ENCODE data around the gene PCDHA4. TPM values are rescaled to one million over a fixed set of nuclear protein-coding genes. Genes with fewer than 3 reads are reported as not detected.
"Not testable (repeated sequence)": the region's sequence is repeated elsewhere in the genome, so short reads cannot be mapped to it uniquely, and the experiment has no call there.

Gene PCDHA4
- total RNA-seq, 1 experiment from 2014 or later, result 3.1 TPM

DNA sequence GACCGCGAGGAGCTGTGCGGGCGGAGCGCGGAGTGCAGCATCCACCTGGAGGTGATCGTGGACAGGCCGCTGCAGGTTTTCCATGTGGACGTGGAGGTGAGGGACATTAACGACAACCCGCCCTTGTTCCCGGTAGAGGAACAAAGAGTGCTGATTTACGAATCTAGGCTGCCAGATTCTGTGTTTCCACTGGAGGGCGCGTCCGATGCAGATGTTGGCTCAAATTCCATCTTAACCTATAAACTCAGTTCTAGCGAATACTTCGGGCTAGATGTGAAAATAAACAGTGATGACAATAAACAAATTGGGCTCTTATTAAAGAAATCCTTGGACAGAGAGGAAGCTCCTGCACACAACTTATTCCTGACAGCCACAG lies 21.5 kb downstream of the PCDHA4 start:
- POLR2A ChIA-PET, result interaction anchor here (0.6 kb wide), 1 partner anchor 133 kb away, joined by 3 read pairs; no protein-coding TSS in a partner anchor
- CTCF ChIA-PET, result no interaction called here
- Histone ChIP-seq H3K27ac (ENCODE audit: low read length) (no peak overlapping the region), H3K4me3 (ENCODE audit: low read depth in 2 of 2, low read length in 2 of 2) (no peak overlapping the region), H3K9me3 (ENCODE audit: control insufficient read depth, insufficient read depth, low read depth, low read length) (no peaks in the 10 kb centered on the region), H3K4me1 (ENCODE audit: control insufficient read depth, insufficient read depth, low read length) (no peaks in the 10 kb centered on the region), H3K27me3 (ENCODE audit: control insufficient read depth, insufficient read depth, low read length) (no peaks in the 10 kb centered on the region), H3K36me3 (ENCODE audit: control insufficient read depth, insufficient read depth, low read length) (no peaks in the 10 kb centered on the region)
- ATAC-seq (no peak), DNase-seq (ENCODE audit: low read depth, low spot score) (no peak)
- in situ Hi-C loops (cut with HindIII; ENCODE audit: low pct_unique_long_range_greater_than_20kb, low sequenced_read_pairs) (no loop called here), intact Hi-C loops (cut with micrococcal nuclease; ENCODE audit: unreplicated experiment) (no loop called here)
- TF ChIP-seq SIN3A (IDR thresholded peaks at IDR 0.05; ENCODE audit: borderline replicate concordance, insufficient read depth, low read depth, low read length) (no peak), TCF7L2 (IDR thresholded peaks at IDR 0.05; ENCODE audit: low read depth, low read length) (no peak), POLR2AphosphoS5 (IDR thresholded peaks at IDR 0.05; ENCODE audit: low read depth, low read length) (no peak), REST (IDR thresholded peaks at IDR 0.05; ENCODE audit: insufficient read depth in 1 of 2, low read depth in 2 of 2, low read length in 1 of 2) (no peak)
- TF ChIP-seq, protein P1, sequence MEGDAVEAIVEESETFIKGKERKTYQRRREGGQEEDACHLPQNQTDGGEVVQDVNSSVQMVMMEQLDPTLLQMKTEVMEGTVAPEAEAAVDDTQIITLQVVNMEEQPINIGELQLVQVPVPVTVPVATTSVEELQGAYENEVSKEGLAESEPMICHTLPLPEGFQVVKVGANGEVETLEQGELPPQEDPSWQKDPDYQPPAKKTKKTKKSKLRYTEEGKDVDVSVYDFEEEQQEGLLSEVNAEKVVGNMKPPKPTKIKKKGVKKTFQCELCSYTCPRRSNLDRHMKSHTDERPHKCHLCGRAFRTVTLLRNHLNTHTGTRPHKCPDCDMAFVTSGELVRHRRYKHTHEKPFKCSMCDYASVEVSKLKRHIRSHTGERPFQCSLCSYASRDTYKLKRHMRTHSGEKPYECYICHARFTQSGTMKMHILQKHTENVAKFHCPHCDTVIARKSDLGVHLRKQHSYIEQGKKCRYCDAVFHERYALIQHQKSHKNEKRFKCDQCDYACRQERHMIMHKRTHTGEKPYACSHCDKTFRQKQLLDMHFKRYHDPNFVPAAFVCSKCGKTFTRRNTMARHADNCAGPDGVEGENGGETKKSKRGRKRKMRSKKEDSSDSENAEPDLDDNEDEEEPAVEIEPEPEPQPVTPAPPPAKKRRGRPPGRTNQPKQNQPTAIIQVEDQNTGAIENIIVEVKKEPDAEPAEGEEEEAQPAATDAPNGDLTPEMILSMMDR (IDR thresholded peaks at IDR 0.05), result no peak
- no TSS peak for BruUV-seq (replicated peaks)

DNA sequence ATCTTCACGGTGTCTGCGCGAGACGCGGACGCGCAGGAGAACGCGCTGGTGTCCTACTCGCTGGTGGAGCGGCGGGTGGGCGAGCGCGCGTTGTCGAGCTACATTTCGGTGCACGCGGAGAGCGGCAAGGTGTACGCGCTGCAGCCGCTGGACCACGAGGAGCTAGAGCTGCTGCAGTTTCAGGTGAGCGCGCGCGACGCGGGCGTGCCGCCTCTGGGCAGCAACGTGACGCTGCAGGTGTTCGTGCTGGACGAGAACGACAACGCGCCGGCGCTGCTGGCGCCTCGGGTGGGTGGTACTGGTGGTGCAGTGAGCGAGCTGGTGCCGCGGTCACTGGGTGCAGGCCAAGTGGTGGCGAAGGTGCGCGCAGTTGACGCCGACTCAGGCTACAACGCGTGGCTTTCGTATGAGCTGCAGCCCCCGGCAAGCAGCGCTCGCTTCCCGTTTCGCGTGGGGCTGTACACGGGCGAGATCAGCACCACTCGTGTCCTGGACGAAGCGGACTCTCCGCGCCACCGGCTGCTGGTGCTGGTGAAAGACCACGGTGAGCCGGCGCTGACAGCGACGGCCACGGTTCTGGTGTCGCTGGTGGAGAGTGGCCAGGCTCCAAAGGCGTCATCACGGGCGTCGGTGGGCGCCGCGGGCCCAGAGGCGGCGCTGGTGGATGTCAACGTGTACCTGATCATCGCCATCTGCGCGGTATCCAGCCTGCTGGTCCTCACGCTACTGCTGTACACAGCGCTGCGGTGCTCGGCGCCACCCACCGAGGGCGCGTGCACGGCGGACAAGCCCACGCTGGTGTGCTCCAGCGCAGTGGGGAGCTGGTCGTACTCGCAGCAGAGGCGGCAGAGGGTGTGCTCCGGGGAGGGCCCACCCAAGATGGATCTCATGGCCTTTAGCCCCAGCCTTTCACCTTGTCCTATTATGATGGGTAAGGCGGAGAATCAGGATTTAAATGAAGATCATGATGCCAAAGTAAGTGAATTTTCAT lies 22.9 kb downstream of the PCDHA4 start:
- DNase-seq (ENCODE audit: low read depth, low spot score); H3K4me1 ChIP-seq (ENCODE audit: control insufficient read depth, insufficient read depth, low read length); POLR2A ChIA-PET; CTCF ChIA-PET; H3K27ac ChIP-seq (ENCODE audit: low read length); H3K4me3 ChIP-seq (ENCODE audit: low read depth in 2 of 2, low read length in 2 of 2); H3K9me3 ChIP-seq (ENCODE audit: control insufficient read depth, insufficient read depth, low read depth, low read length); BruUV-seq (replicated peaks); H3K27me3 ChIP-seq (ENCODE audit: control insufficient read depth, insufficient read depth, low read length); in situ Hi-C loops (cut with HindIII; ENCODE audit: low pct_unique_long_range_greater_than_20kb, low sequenced_read_pairs); ATAC-seq; intact Hi-C loops (cut with micrococcal nuclease; ENCODE audit: unreplicated experiment); H3K36me3 ChIP-seq (ENCODE audit: control insufficient read depth, insufficient read depth, low read length): not testable (repeated sequence)

DNA sequence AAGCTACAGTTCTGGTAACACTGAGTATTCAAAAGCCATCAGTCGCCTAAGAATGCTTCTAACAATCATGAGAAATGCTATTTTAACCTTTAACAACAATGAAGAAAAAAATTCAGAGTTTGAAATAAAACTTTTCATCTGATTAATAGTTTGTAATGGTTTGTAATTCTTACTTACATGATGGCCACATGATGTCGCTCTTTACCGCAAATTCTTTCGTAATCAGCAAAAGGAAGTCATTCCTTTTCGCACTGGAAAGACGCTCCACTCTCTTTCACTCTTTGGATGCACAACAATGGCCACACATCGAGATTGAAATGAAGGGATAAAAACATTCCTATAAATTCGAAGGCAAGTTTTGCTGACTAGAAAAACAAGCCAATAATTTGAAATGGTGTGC lies 27.1 kb downstream of the PCDHA4 start, which contains the start of gene PCDHA7:
Gene PCDHA7 (plus strand): TSS at position 277 of the 400 bp plus-strand sequence. CDS start 115 bp downstream, at position 392.
- BruUV-seq (replicated peaks), result no TSS peak
- CTCF ChIA-PET, result interaction anchor here (0.6 kb wide), 1 partner anchor 322 kb away, joined by 3 read pairs; no protein-coding TSS in a partner anchor
- intact Hi-C loops (cut with micrococcal nuclease; ENCODE audit: unreplicated experiment), result no loop called here
- in situ Hi-C loops (cut with HindIII; ENCODE audit: low pct_unique_long_range_greater_than_20kb, low sequenced_read_pairs), result no loop called here
- no peaks in the 10 kb centered on the region for H3K36me3 ChIP-seq (ENCODE audit: control insufficient read depth, insufficient read depth, low read length)
- H3K27me3 ChIP-seq (ENCODE audit: control insufficient read depth, insufficient read depth, low read length), result no peaks in the 10 kb centered on the region
- no peak for ATAC-seq
- no peak for DNase-seq (ENCODE audit: low read depth, low spot score)
- H3K4me1 ChIP-seq (ENCODE audit: control insufficient read depth, insufficient read depth, low read length), result no peaks in the 10 kb centered on the region
- H3K27ac ChIP-seq (ENCODE audit: low read length), result no peak within 1 kb of the TSS
- H3K4me3 ChIP-seq (ENCODE audit: low read depth in 2 of 2, low read length in 2 of 2), result no peak within 1 kb of the TSS
- POLR2A ChIA-PET, result no interaction called here
- TF ChIP-seq, protein P1 (IDR thresholded peaks at IDR 0.05), result 0 out of 2 replicates have a peak, but pooled peaks have one; percentile 18
- no peak for TF ChIP-seq SIN3A (IDR thresholded peaks at IDR 0.05; ENCODE audit: borderline replicate concordance, insufficient read depth, low read depth, low read length)
- H3K9me3 ChIP-seq (ENCODE audit: control insufficient read depth, insufficient read depth, low read depth, low read length), result no peaks in the 10 kb centered on the region; the same call in 1 of the 2 replicates

DNA sequence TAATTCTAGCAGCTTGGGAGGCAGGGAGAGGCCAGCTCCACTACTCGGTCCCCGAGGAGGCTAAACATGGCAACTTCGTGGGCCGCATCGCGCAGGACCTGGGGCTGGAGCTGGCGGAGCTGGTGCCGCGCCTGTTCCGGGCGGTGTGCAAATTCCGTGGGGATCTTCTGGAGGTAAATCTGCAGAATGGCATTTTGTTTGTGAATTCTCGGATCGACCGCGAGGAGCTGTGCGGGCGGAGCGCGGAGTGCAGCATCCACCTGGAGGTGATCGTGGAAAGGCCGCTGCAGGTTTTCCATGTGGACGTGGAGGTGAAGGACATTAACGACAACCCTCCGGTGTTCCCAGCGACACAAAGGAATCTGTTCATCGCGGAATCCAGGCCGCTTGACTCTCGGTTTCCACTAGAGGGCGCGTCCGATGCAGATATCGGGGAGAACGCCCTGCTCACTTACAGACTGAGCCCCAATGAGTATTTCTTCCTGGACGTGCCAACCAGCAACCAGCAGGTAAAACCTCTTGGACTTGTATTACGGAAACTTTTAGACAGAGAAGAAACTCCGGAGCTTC lies 27.7 kb downstream of the PCDHA4 start:
- in situ Hi-C loops (cut with HindIII; ENCODE audit: low pct_unique_long_range_greater_than_20kb, low sequenced_read_pairs); H3K27ac ChIP-seq (ENCODE audit: low read length); H3K27me3 ChIP-seq (ENCODE audit: control insufficient read depth, insufficient read depth, low read length); ATAC-seq; DNase-seq (ENCODE audit: low read depth, low spot score); BruUV-seq (replicated peaks); intact Hi-C loops (cut with micrococcal nuclease; ENCODE audit: unreplicated experiment); H3K4me3 ChIP-seq (ENCODE audit: low read depth in 2 of 2, low read length in 2 of 2); H3K4me1 ChIP-seq (ENCODE audit: control insufficient read depth, insufficient read depth, low read length); H3K9me3 ChIP-seq (ENCODE audit: control insufficient read depth, insufficient read depth, low read depth, low read length); POLR2A ChIA-PET; H3K36me3 ChIP-seq (ENCODE audit: control insufficient read depth, insufficient read depth, low read length): not testable (repeated sequence)
- CTCF ChIA-PET, result interaction anchor here (0.6 kb wide), 1 partner anchor 321 kb away, joined by 3 read pairs; no protein-coding TSS in a partner anchor
